ENCODE data around the gene CCDC159.

Gene CCDC159

GRCh38 chr19:11387162-11388034, 41.1 kb downstream of the CCDC159 start:
- no peak overlapping the region for H2BK12ac ChIP-seq (ENCODE audit: low read length in 2 of 2)
- H3K27me3 ChIP-seq (ENCODE audit: control insufficient read depth in 1 of 2, insufficient read depth in 1 of 2, low read length in 2 of 2), result peaks cover 8 to 12% of the 10 kb centered on the region in 2 experiments
- H3K9ac ChIP-seq (ENCODE audit: low read length), result no peak overlapping the region
- H2AFZ ChIP-seq (ENCODE audit: low read depth, low read length), result no peak overlapping the region
- no peak overlapping the region for H2BK15ac ChIP-seq (ENCODE audit: low read depth, poor library complexity, severe bottlenecking)
- H4K8ac ChIP-seq (ENCODE audit: low read length), result no peak overlapping the region
- no peak overlapping the region for H2BK120ac ChIP-seq (ENCODE audit: low read depth, low read length)
- H3K4me2 ChIP-seq (ENCODE audit: low read length, poor library complexity, severe bottlenecking), result no peak overlapping the region
- H4K91ac ChIP-seq (ENCODE audit: low read length), result no peak overlapping the region
- peaks cover 6% of the 10 kb centered on the region for H3K9me3 ChIP-seq (ENCODE audit: control insufficient read depth, low read length)
- no peak overlapping the region for H3K4ac ChIP-seq (ENCODE audit: low read depth in 1 of 2, low read length in 2 of 2)
- peaks cover 18% of the 10 kb centered on the region for H3K4me1 ChIP-seq (ENCODE audit: control insufficient read depth, insufficient read depth, low read depth, low read length)
- no peak overlapping the region for H3K18ac ChIP-seq (ENCODE audit: low read depth in 1 of 2, low read length in 2 of 2)
- H3K14ac ChIP-seq (ENCODE audit: low read length in 2 of 2), result no peak overlapping the region
- no peak overlapping the region for H3K23ac ChIP-seq (ENCODE audit: low read length in 2 of 2)
- H3K79me1 ChIP-seq (replicated peaks; ENCODE audit: low read length, poor library complexity, severe bottlenecking), result no peaks in the 10 kb centered on the region
- no peak for DNase-seq
- H3K27ac ChIP-seq (ENCODE audit: low read length, poor library complexity, severe bottlenecking), result no peak overlapping the region
- H2AK5ac ChIP-seq (ENCODE audit: low read length, severe bottlenecking), result no peak overlapping the region
- no peak overlapping the region for H2BK5ac ChIP-seq (ENCODE audit: low read depth, low read length, poor library complexity, severe bottlenecking)
- H3K36me3 ChIP-seq (ENCODE audit: control insufficient read depth in 1 of 2, insufficient read depth in 2 of 2, low read depth in 1 of 2, low read length in 2 of 2), result no peaks in the 10 kb centered on the region
- WGBS, result 89% methylated on average over 19 of the region's 19 CpGs
- H3K4me3 ChIP-seq (ENCODE audit: insufficient read depth in 1 of 2, low read depth in 1 of 2, low read length in 2 of 2), result no peak overlapping the region

GRCh38 chr19:11390359-11390758, 44.0 kb downstream of the CCDC159 start:
- Histone ChIP-seq H3K27me3 (ENCODE audit: control insufficient read depth in 1 of 2, insufficient read depth in 1 of 2, low read length in 2 of 2) (peaks cover 0 to 9% of the 10 kb centered on the region in 2 experiments), H2BK15ac (ENCODE audit: low read depth, poor library complexity, severe bottlenecking) (no peak overlapping the region), H3K27ac (ENCODE audit: low read length, poor library complexity, severe bottlenecking) (no peak overlapping the region), H4K91ac (ENCODE audit: low read length) (no peak overlapping the region), H4K8ac (ENCODE audit: low read length) (no peak overlapping the region), H2AFZ (ENCODE audit: low read depth, low read length) (no peak overlapping the region), H2AK5ac (ENCODE audit: low read length, severe bottlenecking) (no peak overlapping the region), H3K23ac (ENCODE audit: low read length in 2 of 2) (no peak overlapping the region), H2BK12ac (ENCODE audit: low read length in 2 of 2) (no peak overlapping the region), H3K36me3 (ENCODE audit: control insufficient read depth in 1 of 2, insufficient read depth in 2 of 2, low read depth in 1 of 2, low read length in 2 of 2) (no peaks in the 10 kb centered on the region), H2BK120ac (ENCODE audit: low read depth, low read length) (no peak overlapping the region), H3K4me3 (ENCODE audit: insufficient read depth in 1 of 2, low read depth in 1 of 2, low read length in 2 of 2) (no peak overlapping the region), H3K4me1 (ENCODE audit: control insufficient read depth, insufficient read depth, low read depth, low read length) (no peaks in the 10 kb centered on the region), H3K9me3 (ENCODE audit: control insufficient read depth, low read length) (peaks cover 6% of the 10 kb centered on the region), H3K4ac (ENCODE audit: low read depth in 1 of 2, low read length in 2 of 2) (no peak overlapping the region), H3K79me1 (replicated peaks; ENCODE audit: low read length, poor library complexity, severe bottlenecking) (no peaks in the 10 kb centered on the region), H3K14ac (ENCODE audit: low read length in 2 of 2) (no peak overlapping the region), H3K4me2 (ENCODE audit: low read length, poor library complexity, severe bottlenecking) (no peak overlapping the region), H3K18ac (ENCODE audit: low read depth in 1 of 2, low read length in 2 of 2) (no peak overlapping the region), H2BK5ac (ENCODE audit: low read depth, low read length, poor library complexity, severe bottlenecking) (no peak overlapping the region), H3K9ac (ENCODE audit: low read length) (no peak overlapping the region)
- no peak for DNase-seq
- WGBS, result 80% methylated on average over 1 of the region's 2 CpGs

DNA sequence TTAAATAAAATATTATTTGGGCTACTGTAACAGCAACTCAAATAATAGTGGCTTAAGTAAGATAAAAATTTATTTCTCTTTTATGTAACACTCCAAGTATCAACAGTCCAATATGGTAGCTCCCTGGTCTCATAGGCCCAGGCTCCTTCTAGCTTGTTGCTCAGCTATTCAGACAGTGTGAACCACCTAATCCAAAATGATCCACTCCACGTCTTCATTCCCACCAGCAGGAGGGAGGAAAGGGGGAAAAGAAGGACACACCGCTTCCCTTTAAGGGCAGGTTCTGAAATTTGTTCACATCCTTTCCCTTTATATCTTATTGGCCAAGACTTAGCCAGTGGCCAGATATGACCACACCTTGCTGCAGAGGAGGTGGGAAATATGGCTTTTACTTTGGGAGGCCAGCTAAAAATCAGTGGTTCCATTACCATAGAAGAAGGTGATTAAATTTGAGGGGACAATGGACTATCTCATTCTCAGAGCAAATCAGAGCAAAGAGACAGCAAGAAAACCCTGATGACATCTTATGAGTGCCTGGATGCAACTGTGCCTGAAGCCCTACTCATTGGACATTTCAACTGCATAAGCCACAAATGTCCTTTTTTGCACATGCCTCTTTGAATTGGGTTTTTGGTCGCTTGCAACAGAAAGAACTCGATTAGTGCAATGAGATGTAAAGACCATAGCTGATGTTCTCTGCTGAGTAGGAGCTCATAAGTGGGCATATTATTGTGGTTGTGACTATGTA, 44.8 kb downstream of the CCDC159 start:
- no peak overlapping the region for H2BK15ac ChIP-seq (ENCODE audit: low read depth, poor library complexity, severe bottlenecking)
- H2BK5ac ChIP-seq (ENCODE audit: low read depth, low read length, poor library complexity, severe bottlenecking), result no peak overlapping the region
- H3K4ac ChIP-seq (ENCODE audit: low read depth in 1 of 2, low read length in 2 of 2), result no peak overlapping the region
- H3K27ac ChIP-seq (ENCODE audit: low read length, poor library complexity, severe bottlenecking), result no peak overlapping the region
- no peak overlapping the region for H4K91ac ChIP-seq (ENCODE audit: low read length)
- H2BK120ac ChIP-seq (ENCODE audit: low read depth, low read length), result no peak overlapping the region
- no peak overlapping the region for H2AFZ ChIP-seq (ENCODE audit: low read depth, low read length)
- no peaks in the 10 kb centered on the region for H3K79me1 ChIP-seq (replicated peaks; ENCODE audit: low read length, poor library complexity, severe bottlenecking)
- no peak overlapping the region for H3K4me2 ChIP-seq (ENCODE audit: low read length, poor library complexity, severe bottlenecking)
- H2AK5ac ChIP-seq (ENCODE audit: low read length, severe bottlenecking), result no peak overlapping the region
- H4K8ac ChIP-seq (ENCODE audit: low read length), result no peak overlapping the region
- no peaks in the 10 kb centered on the region for H3K36me3 ChIP-seq (ENCODE audit: control insufficient read depth in 1 of 2, insufficient read depth in 2 of 2, low read depth in 1 of 2, low read length in 2 of 2)
- 83% methylated on average over 3 of the region's 4 CpGs for WGBS
- no peaks in the 10 kb centered on the region for H3K4me1 ChIP-seq (ENCODE audit: control insufficient read depth, insufficient read depth, low read depth, low read length)
- no peak overlapping the region for H3K9ac ChIP-seq (ENCODE audit: low read length)
- H3K27me3 ChIP-seq (ENCODE audit: control insufficient read depth in 1 of 2, insufficient read depth in 1 of 2, low read length in 2 of 2), result peaks cover 0 to 9% of the 10 kb centered on the region in 2 experiments
- no peak overlapping the region for H3K4me3 ChIP-seq (ENCODE audit: insufficient read depth in 1 of 2, low read depth in 1 of 2, low read length in 2 of 2)
- peaks cover 6% of the 10 kb centered on the region for H3K9me3 ChIP-seq (ENCODE audit: control insufficient read depth, low read length)
- no peak overlapping the region for H2BK12ac ChIP-seq (ENCODE audit: low read length in 2 of 2)
- no peak for DNase-seq
- H3K14ac ChIP-seq (ENCODE audit: low read length in 2 of 2), result no peak overlapping the region
- H3K18ac ChIP-seq (ENCODE audit: low read depth in 1 of 2, low read length in 2 of 2), result no peak overlapping the region
- H3K23ac ChIP-seq (ENCODE audit: low read length in 2 of 2), result no peak overlapping the region

- WGBS, result 95% methylated on average over 22 of the region's 22 CpGs
- H3K14ac ChIP-seq (ENCODE audit: low read length in 2 of 2), result no peak overlapping the region
Observed at GRCh38 chr19:11397089-11397610, 50.8 kb downstream of the CCDC159 start.

More at GRCh38 chr19:11397089-11397610, 50.8 kb downstream of the CCDC159 start:
- H2AFZ ChIP-seq (ENCODE audit: low read depth, low read length), result no peak overlapping the region
- peaks cover 0 to 6% of the 10 kb centered on the region in 2 experiments for H3K27me3 ChIP-seq (ENCODE audit: control insufficient read depth in 1 of 2, insufficient read depth in 1 of 2, low read length in 2 of 2)
- H2AK5ac ChIP-seq (ENCODE audit: low read length, severe bottlenecking), result no peak overlapping the region
- H2BK5ac ChIP-seq (ENCODE audit: low read depth, low read length, poor library complexity, severe bottlenecking), result no peak overlapping the region
- H3K4ac ChIP-seq (ENCODE audit: low read depth in 1 of 2, low read length in 2 of 2), result no peak overlapping the region
- H4K8ac ChIP-seq (ENCODE audit: low read length), result no peak overlapping the region
- H3K9me3 ChIP-seq (ENCODE audit: control insufficient read depth, low read length), result no peaks in the 10 kb centered on the region
- no peak overlapping the region for H4K91ac ChIP-seq (ENCODE audit: low read length)
- H3K4me1 ChIP-seq (ENCODE audit: control insufficient read depth, insufficient read depth, low read depth, low read length), result no peaks in the 10 kb centered on the region
- no peaks in the 10 kb centered on the region for H3K36me3 ChIP-seq (ENCODE audit: control insufficient read depth in 1 of 2, insufficient read depth in 2 of 2, low read depth in 1 of 2, low read length in 2 of 2)
- DNase-seq, result no peak
- no peak overlapping the region for H3K4me3 ChIP-seq (ENCODE audit: insufficient read depth in 1 of 2, low read depth in 1 of 2, low read length in 2 of 2)
- H3K27ac ChIP-seq (ENCODE audit: low read length, poor library complexity, severe bottlenecking), result no peak overlapping the region
- H3K18ac ChIP-seq (ENCODE audit: low read depth in 1 of 2, low read length in 2 of 2), result no peak overlapping the region
- no peak overlapping the region for H3K9ac ChIP-seq (ENCODE audit: low read length)
- H2BK15ac ChIP-seq (ENCODE audit: low read depth, poor library complexity, severe bottlenecking), result no peak overlapping the region
- no peak overlapping the region for H2BK12ac ChIP-seq (ENCODE audit: low read length in 2 of 2)
- H3K4me2 ChIP-seq (ENCODE audit: low read length, poor library complexity, severe bottlenecking), result no peak overlapping the region
- no peak overlapping the region for H3K23ac ChIP-seq (ENCODE audit: low read length in 2 of 2)
- no peaks in the 10 kb centered on the region for H3K79me1 ChIP-seq (replicated peaks; ENCODE audit: low read length, poor library complexity, severe bottlenecking)
- H2BK120ac ChIP-seq (ENCODE audit: low read depth, low read length), result no peak overlapping the region

Data from mesenchymal stem cell (in vitro differentiated cells and primary cell).